ENCODE data around the gene CDA.

- no peak for TF ChIP-seq CTCF (IDR thresholded peaks at IDR 0.05; ENCODE audit: control extremely low read depth in 1 of 3, insufficient read depth in 1 of 3, low read depth in 1 of 3, low read length in 3 of 3)
- no peak for TF ChIP-seq EP300 (IDR thresholded peaks at IDR 0.05; ENCODE audit: borderline replicate concordance in 1 of 2, low read depth in 2 of 2, low read length in 2 of 2)
- TF ChIP-seq EZH2 (IDR thresholded peaks at IDR 0.05; ENCODE audit: low read depth, low read length, severe bottlenecking), result no peak
- TF ChIP-seq YY1 (IDR thresholded peaks at IDR 0.05; ENCODE audit: low read depth, low read length), result no peak
- TF ChIP-seq POLR2AphosphoS5 (IDR thresholded peaks at IDR 0.05; ENCODE audit: low read depth, low read length), result no peak
- TF ChIP-seq NANOG (IDR thresholded peaks at IDR 0.05; ENCODE audit: insufficient read depth, low read depth, low read length, poor library complexity, severe bottlenecking), result no peak
- TF ChIP-seq TAF1 (IDR thresholded peaks at IDR 0.05; ENCODE audit: low read depth, low read length), result no peak
- TF ChIP-seq MAX (IDR thresholded peaks at IDR 0.05), result no peak
- TF ChIP-seq SP1 (IDR thresholded peaks at IDR 0.05; ENCODE audit: low read depth, low read length), result no peak
- no peak for TF ChIP-seq CEBPB (IDR thresholded peaks at IDR 0.05; ENCODE audit: low read depth, low read length)
- no peak for TF ChIP-seq EGR1 (IDR thresholded peaks at IDR 0.05; ENCODE audit: borderline replicate concordance, low read depth, low read length)
Observed at GRCh38 chr1:20590306-20590777, 1.4 kb downstream of the CDA start.

All from H1 (cell line).